SIG-M5 treated with dmso at 0.1 percent for 504 hours (cell line): ENCODE data around the gene MS4A6E.
"Not testable (repeated sequence)": the region's sequence is repeated elsewhere in the genome, so short reads cannot be mapped to it uniquely, and the experiment has no call there.

Source experiments
- DNase-seq: peaks from one replicate; lab custom pipeline; 2025; ENCODE audit not compliant: unreplicated experiment; lab: John Stamatoyannopoulos, UW

MS4A6E gene

GRCh38 chr11:60326955-60327354, at the start of gene MS4A6E:
TSS of gene MS4A6E (plus strand) at chr11:60327255. CDS start at chr11:60334896, 7,641 bp downstream.
- no peak for DNase-seq

GRCh38 chr11:60280412-60280811, 46.6 kb upstream of the MS4A6E start, which contains the start of gene MS4A4A:
TSS of gene MS4A4A (plus strand) at chr11:60280666. CDS start at chr11:60280676, 10 bp downstream.
- DNase-seq: peak; percentile 90

GRCh38 chr11:60281485-60281884, 45.6 kb upstream of the MS4A6E start:
- DNase-seq: no peak

GRCh38 chr11:60282286-60282685, 44.8 kb upstream of the MS4A6E start:
- no peak for DNase-seq

GRCh38 chr11:60285411-60286126, 41.5 kb upstream of the MS4A6E start:
- DNase-seq: not testable (repeated sequence)

- no peak for DNase-seq
These were observed 38.5 kb upstream of the MS4A6E start for GRCh38 chr11:60288531-60288930.

GRCh38 chr11:60292145-60292544, 34.9 kb upstream of the MS4A6E start:
- DNase-seq: no peak

GRCh38 chr11:60301178-60301577, 25.9 kb upstream of the MS4A6E start:
- DNase-seq: no peak

- not testable (repeated sequence) for DNase-seq
These were observed 25.2 kb upstream of the MS4A6E start for GRCh38 chr11:60301884-60302283.

GRCh38 chr11:60303661-60304060, 23.4 kb upstream of the MS4A6E start:
- DNase-seq: no peak

GRCh38 chr11:60305906-60306619, 21.0 kb upstream of the MS4A6E start:
- DNase-seq: no peak

GRCh38 chr11:60307507-60308195, 19.4 kb upstream of the MS4A6E start:
- DNase-seq: no peak

- DNase-seq: no peak
These were observed 16.6 kb upstream of the MS4A6E start for GRCh38 chr11:60310407-60310998.

- DNase-seq: no peak
These were observed 12.3 kb upstream of the MS4A6E start for GRCh38 chr11:60314635-60315321.

- DNase-seq: no peak
These were observed 11.2 kb upstream of the MS4A6E start for GRCh38 chr11:60315871-60316270.

- DNase-seq: no peak
These were observed 10.7 kb upstream of the MS4A6E start for GRCh38 chr11:60316317-60316716.

- no peak for DNase-seq
These were observed 8.3 kb upstream of the MS4A6E start for GRCh38 chr11:60318726-60319125.

- no peak for DNase-seq
These were observed 6.0 kb upstream of the MS4A6E start for GRCh38 chr11:60321051-60321450.

- DNase-seq: no peak
These were observed 1.4 kb downstream of the MS4A6E start for GRCh38 chr11:60328460-60328859.

GRCh38 chr11:60332846-60333245, 5.8 kb downstream of the MS4A6E start:
- DNase-seq: no peak
